Body of pancreas (tissue), 4 donors: ENCODE results near the gene SSRP1.

Source experiments
- CTCF ChIP-seq, 7 experiments: fragments of 450-650 bp in 4 of 7; fragments of 200-600 bp in 3 of 7; sonication (generic) in 3 of 7; IDR thresholded peaks; one replicate each; pipeline ENCODE4 v1.5.1; 2016 to 2019; ENCODE audit warnings: antibody characterized with exemption in 7 of 7
- POLR2A ChIP-seq, 3 donors: fragments of 450-650 bp; IDR thresholded peaks; one replicate each; pipeline ENCODE4 v1.6.1; 2016; ENCODE audit warnings: antibody characterized with exemption in 3 of 3, mild to moderate bottlenecking in 2 of 3

GRCh38 chr11:57353852-57354251, 18.2 kb upstream of the SSRP1 start:
- TF ChIP-seq CTCF (IDR thresholded peaks at IDR 0.05) (no peak), POLR2A (IDR thresholded peaks at IDR 0.05) (no peak)
